ENCODE data around the gene SERTM2. TPM values are rescaled to one million over a fixed set of nuclear protein-coding genes. Genes with fewer than 3 reads are reported as not detected.

Gene SERTM2
- total RNA-seq (2012; rRNA removed) (under 0.01 TPM in 2 replicates), polyA plus RNA-seq (2012; rRNA removed) (0.03 and 0.07 TPM in 2 replicates), Bru-seq, nascent RNA (not detected), BruChase-seq, experiment 1, labeled RNA remaining after a 6-hour chase (percentile 11 among the genes with signal in this experiment), BruChase-seq, experiment 2, labeled RNA remaining after a 2-hour chase (not detected)
- not detected in 2 replicates for polyA plus RNA-seq (2012; cell fraction: cytosol; rRNA removed)
- 0.07 TPM in 1 of 2 replicates, not detected in the other for polyA plus RNA-seq (2012; cell fraction: nucleus; rRNA removed; ENCODE audit: low replicate concordance)
- long read RNA-seq, result 0 reads

- Histone ChIP-seq H2AK5ac (ENCODE audit: low read depth, low read length) (no peak within 1 kb of the TSS), H4K5ac (ENCODE audit: low read depth, low read length) (no peak within 1 kb of the TSS), H2BK5ac (ENCODE audit: low read depth, low read length, poor library complexity, severe bottlenecking) (no peak within 1 kb of the TSS), H3K27ac (ENCODE audit: insufficient read depth, low read length) (no peak within 1 kb of the TSS), H3K4ac (ENCODE audit: low read depth, low read length) (no peak within 1 kb of the TSS), H2AFZ (replicated peaks; ENCODE audit: low read length, poor library complexity) (no peak within 1 kb of the TSS), H3K27me3 (ENCODE audit: control insufficient read depth, insufficient read depth, low read length) (no peaks in the 10 kb centered on the region; the same call in 1 of the 2 replicates), H3K9me1 (ENCODE audit: insufficient read depth, low read length) (no peaks in the 10 kb centered on the region), H4K8ac (ENCODE audit: low read depth in 2 of 2, low read length in 2 of 2) (no peak within 1 kb of the TSS), H2BK120ac (ENCODE audit: low read depth, low read length) (no peak within 1 kb of the TSS), H2AK9ac (replicated peaks; ENCODE audit: low read depth, low read length, poor library complexity) (no peak within 1 kb of the TSS), H2BK20ac (ENCODE audit: low read depth, low read length) (no peak within 1 kb of the TSS), H3K18ac (ENCODE audit: low read depth, low read length) (no peak within 1 kb of the TSS), H3K4me3 (ENCODE audit: insufficient read depth, low read depth, low read length) (no peak within 1 kb of the TSS), H3K36me3 (ENCODE audit: control insufficient read depth, insufficient read depth, low read length) (no peaks in the 10 kb centered on the region), H4K91ac (ENCODE audit: insufficient read depth, low read depth, low read length) (no peak within 1 kb of the TSS), H3K23ac (ENCODE audit: low read depth, low read length) (no peak within 1 kb of the TSS), H2BK15ac (ENCODE audit: low read depth, low read length) (no peak within 1 kb of the TSS), H4K20me1 (ENCODE audit: insufficient read depth, low read length) (no peaks in the 10 kb centered on the region), H3K4me2 (ENCODE audit: low read depth, low read length) (peak within 1 kb of the TSS; percentile 45; the same call in 1 of the 2 replicates), H3K79me1 (ENCODE audit: low read depth in 1 of 2, low read length in 2 of 2) (no peaks in the 10 kb centered on the region), H3K9me3 (ENCODE audit: control insufficient read depth, insufficient read depth, low read length) (no peaks in the 10 kb centered on the region), H3K9ac (ENCODE audit: low read depth, low read length) (no peak within 1 kb of the TSS), H3K4me1 (ENCODE audit: control insufficient read depth, insufficient read depth, low read length) (no peaks in the 10 kb centered on the region), H3K56ac (ENCODE audit: extremely low read depth, insufficient read depth, low read length) (no peak within 1 kb of the TSS), H3K14ac (replicated peaks; ENCODE audit: low read depth, low read length) (no peak within 1 kb of the TSS)
- POLR2A ChIA-PET (ENCODE audit: unreplicated experiment), result no interaction called here
- BruUV-seq (replicated peaks), result no TSS peak
- DNase-seq, result peak; percentile 4
- dilution Hi-C loops (cut with HindIII; ENCODE audit: low sequenced_read_pairs, unreplicated experiment), result no loop called here
- no peak for ATAC-seq (ENCODE audit: low read depth)
- no CpG with 5 or more reads among the region's 3 CpGs for WGBS, 2 experiments (ENCODE audit: extremely low coverage in 2 of 2, insufficient read length in 1 of 2)
- in situ Hi-C loops (cut with MboI; ENCODE audit: low sequenced_read_pairs), result no loop called here
- TF ChIP-seq FOS (IDR thresholded peaks at IDR 0.05; ENCODE audit: low read depth, low read length), result no peak
- no peak for TF ChIP-seq ELK1 (IDR thresholded peaks at IDR 0.05; ENCODE audit: borderline replicate concordance, low read depth, low read length)
- TF ChIP-seq RCOR1 (IDR thresholded peaks at IDR 0.05; ENCODE audit: insufficient replicate concordance, low read length), result no peak
- no peak for TF ChIP-seq CHD1 (IDR thresholded peaks at IDR 0.05; ENCODE audit: low read depth, low read length)
- TF ChIP-seq CEBPB (IDR thresholded peaks at IDR 0.05; ENCODE audit: low read depth, low read length), result no peak
- intact Hi-C loops (cut with micrococcal nuclease), result no loop called here
- CTCF ChIA-PET, result no interaction called here
Observed at GRCh38 chrX:111511477-111511876, at the start of gene SERTM2. TSS of gene SERTM2 (plus strand) at chrX:111511645. CDS start at chrX:111518858, 7,213 bp downstream.

Data from IMR-90 (cell line).